Measurements from ENCODE around the gene HRAS.

The HRAS gene

GRCh38 chr11:551131-551530 is 15.8 kb upstream of the HRAS start:
- TF ChIP-seq CTCF (conservative IDR thresholded peaks at IDR 0.05; ENCODE audit: control insufficient read depth, insufficient read depth, low read depth, low read length), result no peak
- DNase-seq (ENCODE audit: low read depth), result no peak

GRCh38 chr11:550746-551085 is 15.3 kb upstream of the HRAS start:
- no peak for DNase-seq (ENCODE audit: low read depth)

More at GRCh38 chr11:551131-551530, 15.8 kb upstream of the HRAS start:
- no peak overlapping the region for H3K4me3 ChIP-seq (ENCODE audit: control insufficient read depth, low read depth, low read length)

GRCh38 chr11:550021-550745 is 14.8 kb upstream of the HRAS start:
- no peak for DNase-seq (ENCODE audit: low read depth)
- no peak overlapping the region for H3K4me3 ChIP-seq (ENCODE audit: control insufficient read depth, low read depth, low read length)
- TF ChIP-seq CTCF (conservative IDR thresholded peaks at IDR 0.05; ENCODE audit: control insufficient read depth, insufficient read depth, low read depth, low read length), result no peak

More at GRCh38 chr11:550746-551085, 15.3 kb upstream of the HRAS start:
- no peak overlapping the region for H3K4me3 ChIP-seq (ENCODE audit: control insufficient read depth, low read depth, low read length)
- TF ChIP-seq CTCF (conservative IDR thresholded peaks at IDR 0.05; ENCODE audit: control insufficient read depth, insufficient read depth, low read depth, low read length), result no peak

GRCh38 chr11:548700-549603 is 13.6 kb upstream of the HRAS start:
- no peak for TF ChIP-seq CTCF (conservative IDR thresholded peaks at IDR 0.05; ENCODE audit: control insufficient read depth, insufficient read depth, low read depth, low read length)
- no peak overlapping the region for H3K4me3 ChIP-seq (ENCODE audit: control insufficient read depth, low read depth, low read length)
- no peak for DNase-seq (ENCODE audit: low read depth)

- TF ChIP-seq CTCF (conservative IDR thresholded peaks at IDR 0.05; ENCODE audit: control insufficient read depth, insufficient read depth, low read depth, low read length), result no peak
- no peak for DNase-seq (ENCODE audit: low read depth)
- no peak overlapping the region for H3K4me3 ChIP-seq (ENCODE audit: control insufficient read depth, low read depth, low read length)
Observed at GRCh38 chr11:545171-545570, 9.8 kb upstream of the HRAS start.

- no peak for TF ChIP-seq CTCF (conservative IDR thresholded peaks at IDR 0.05; ENCODE audit: control insufficient read depth, insufficient read depth, low read depth, low read length)
- H3K4me3 ChIP-seq (ENCODE audit: control insufficient read depth, low read depth, low read length), result no peak overlapping the region
- DNase-seq (ENCODE audit: low read depth), result no peak
Observed at GRCh38 chr11:544817-545166, 9.4 kb upstream of the HRAS start.

All from fibroblast of mammary gland (primary cell).